Naive B cell (primary cell): ENCODE measurements around the gene GRID2. TPM values are rescaled to one million over a fixed set of nuclear protein-coding genes. Genes with fewer than 3 reads are reported as not detected.
"Not testable (repeated sequence)": the region's sequence is repeated elsewhere in the genome, so short reads cannot be mapped to it uniquely, and the experiment has no call there.

Experiments used
- ATAC-seq, 2 donors: fragments of 150-1000 bp; cut with Tn5 transposase; 2 replicates each; pipeline ENCODE4 v1.10.0; 2021; ENCODE audit warnings: low read depth in 2 of 2, mild to moderate bottlenecking in 2 of 2, moderate library complexity in 2 of 2
- DNase-seq: peaks from one replicate; pipeline ENCODE4 v3.0.0; 2022
- H3K27ac Mint-ChIP-seq, 6 donors: one replicate each; pipeline ENCODE4 v1.8.0; 2020 to 2022; ENCODE audit warnings: mild to moderate bottlenecking in 6 of 6, mixed read lengths in 6 of 6, moderate library complexity in 5 of 6, inconsistent platforms in 2 of 6
- H3K27me3 Mint-ChIP-seq, 3 donors: one replicate each; pipeline ENCODE4 v1.8.0; 2021 to 2022; ENCODE audit warnings: mixed read lengths in 3 of 3, mild to moderate bottlenecking in 1 of 3
- H3K36me3 Mint-ChIP-seq, 2 donors: one replicate each; pipeline ENCODE4 v1.8.0; 2020 to 2022; ENCODE audit warnings: mixed read lengths in 2 of 2, inconsistent platforms in 1 of 2, mild to moderate bottlenecking in 1 of 2
- H3K4me1 Mint-ChIP-seq, 3 donors: one replicate each; pipeline ENCODE4 v1.8.0; 2020 to 2022; ENCODE audit warnings: mixed read lengths in 3 of 3, inconsistent platforms in 1 of 3, mild to moderate bottlenecking in 1 of 3, moderate library complexity in 1 of 3
- H3K4me3 Mint-ChIP-seq, 8 donors: one replicate each; pipeline ENCODE4 v1.8.0; 2020 to 2022; ENCODE audit warnings: mild to moderate bottlenecking in 8 of 8, mixed read lengths in 8 of 8, moderate library complexity in 8 of 8, inconsistent platforms in 2 of 8
- H3K9me3 Mint-ChIP-seq, 7 donors: one replicate each; pipeline ENCODE4 v1.8.0; 2020 to 2022; ENCODE audit warnings: mixed read lengths in 7 of 7, mild to moderate bottlenecking in 5 of 7, inconsistent platforms in 2 of 7, moderate library complexity in 1 of 7
- polyA plus RNA-seq, 6 donors: library from polyadenylated mRNA; unstranded; fragments of 300-500 nt; fragmentation: Illumina TruSeq; gene quantifications; one replicate each; pipeline ENCODE4 v1.2.3, GENCODE V29; 2021; ENCODE audit warnings: low read depth in 6 of 6

GRID2 gene
- polyA plus RNA-seq, 6 donors from 2014 or later: not detected

GRCh38 chr4:93217431-93217830 is 913.7 kb downstream of the GRID2 start:
- Mint-ChIP-seq H3K4me3 (no peak overlapping the region), H3K27ac (no peak overlapping the region), H3K4me1 (no peaks in the 10 kb centered on the region), H3K27me3 (no peaks in the 10 kb centered on the region), H3K9me3 (peaks cover 0 to 10% (median 1%) of the 10 kb centered on the region in 7 donors), H3K36me3 (no peaks in the 10 kb centered on the region)
- DNase-seq (no peak), ATAC-seq (no peak)

DNA sequence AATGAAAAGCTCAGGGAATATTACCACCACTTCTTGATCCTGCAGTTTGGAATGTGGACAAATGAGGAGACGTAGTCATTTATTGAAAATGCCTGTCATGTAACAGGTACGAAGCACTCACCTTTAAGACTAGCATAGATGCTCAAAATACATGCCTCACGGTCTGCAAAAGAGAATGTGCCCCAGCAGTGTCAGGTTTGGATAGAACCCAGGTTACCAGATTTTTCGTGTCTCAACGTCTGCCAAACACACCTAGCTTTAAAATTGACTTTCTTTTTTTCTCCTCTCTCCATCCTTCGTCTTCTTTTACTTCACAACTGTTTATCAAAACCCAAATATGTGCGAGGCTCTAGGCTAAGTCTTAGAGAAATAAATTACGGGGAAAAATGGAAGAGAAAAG is 918.0 kb downstream of the GRID2 start:
- Mint-ChIP-seq H3K4me1 (no peaks in the 10 kb centered on the region), H3K27me3 (no peaks in the 10 kb centered on the region), H3K9me3 (peaks cover 0 to 16% (median 4%) of the 10 kb centered on the region in 7 donors), H3K36me3 (no peaks in the 10 kb centered on the region), H3K27ac (no peak overlapping the region), H3K4me3 (no peak overlapping the region)
- no peak for ATAC-seq
- no peak for DNase-seq

DNA sequence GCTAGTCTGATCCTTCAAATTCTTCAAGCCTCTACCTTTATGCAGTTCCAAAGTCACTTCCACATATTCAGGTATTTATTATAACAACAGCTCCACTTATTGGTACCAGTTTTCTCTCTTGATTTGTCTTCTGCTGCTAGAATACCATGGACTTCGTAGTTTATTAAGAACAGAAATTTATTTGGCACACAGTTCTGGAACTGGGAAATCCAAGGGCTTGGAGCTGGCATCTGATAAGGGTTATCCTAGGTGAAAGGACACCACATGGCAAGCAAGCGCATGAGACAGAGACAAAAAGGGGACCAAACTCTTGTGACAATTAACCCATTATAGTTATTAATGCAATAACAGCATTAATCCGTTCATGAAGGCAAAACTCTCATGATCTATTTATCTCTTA is 924.3 kb downstream of the GRID2 start:
- no peaks in the 10 kb centered on the region for H3K4me1 Mint-ChIP-seq
- H3K27me3 Mint-ChIP-seq: no peaks in the 10 kb centered on the region
- no peak overlapping the region for H3K4me3 Mint-ChIP-seq
- no peak overlapping the region for H3K27ac Mint-ChIP-seq
- H3K9me3 Mint-ChIP-seq: peaks cover 0 to 6% (median 0%) of the 10 kb centered on the region in 7 donors
- no peaks in the 10 kb centered on the region for H3K36me3 Mint-ChIP-seq
- ATAC-seq (no peak), DNase-seq (no peak)

DNA sequence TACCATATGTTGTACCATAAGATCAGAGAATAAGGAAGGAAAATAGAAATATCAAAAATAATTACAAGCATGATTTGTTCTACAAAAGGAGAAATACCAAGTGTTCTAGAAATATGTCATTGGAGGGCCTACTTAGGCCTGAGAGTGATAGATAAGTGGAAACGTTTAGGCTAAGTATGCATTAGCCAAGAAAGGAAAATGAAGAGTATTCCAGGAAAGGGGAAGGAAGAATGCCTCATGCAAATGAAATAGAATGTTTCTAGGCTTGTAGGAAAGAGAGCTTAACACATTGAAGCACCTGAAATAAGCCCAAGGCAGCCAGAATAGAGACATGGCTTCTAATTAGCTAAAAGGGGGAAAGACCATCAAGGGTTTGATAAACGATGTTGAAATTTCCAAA is 929.1 kb downstream of the GRID2 start:
- no peak for ATAC-seq
- no peak for DNase-seq
- no peak overlapping the region for H3K27ac Mint-ChIP-seq
- no peaks in the 10 kb centered on the region for H3K4me1 Mint-ChIP-seq
- H3K9me3 Mint-ChIP-seq: peaks cover 0 to 12% (median 0%) of the 10 kb centered on the region in 7 donors
- H3K4me3 Mint-ChIP-seq: no peak overlapping the region
- no peaks in the 10 kb centered on the region for H3K27me3 Mint-ChIP-seq
- no peaks in the 10 kb centered on the region for H3K36me3 Mint-ChIP-seq

DNA sequence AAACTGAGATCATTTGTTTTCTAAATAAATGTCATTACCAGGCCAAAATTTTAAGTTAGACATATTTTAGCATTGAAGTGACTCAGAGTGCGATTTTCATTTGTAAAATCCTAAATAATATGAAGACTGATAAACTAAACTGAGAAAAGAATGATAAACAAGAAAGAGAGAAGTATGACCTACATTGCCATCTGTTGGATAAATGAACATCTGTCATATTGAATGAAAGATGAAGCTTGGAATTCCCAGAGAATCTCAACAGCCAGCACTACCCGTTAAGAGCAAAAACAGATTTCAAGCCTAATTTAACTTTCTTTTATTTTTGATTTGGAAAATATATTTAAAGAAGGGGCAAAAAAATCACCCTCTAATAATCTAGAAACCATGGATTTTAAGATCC is 933.8 kb downstream of the GRID2 start:
- ATAC-seq: no peak
- Mint-ChIP-seq H3K36me3 (no peaks in the 10 kb centered on the region), H3K4me3 (no peak overlapping the region), H3K4me1 (no peaks in the 10 kb centered on the region), H3K9me3 (peaks cover 0 to 11% (median 0%) of the 10 kb centered on the region in 7 donors), H3K27me3 (no peaks in the 10 kb centered on the region), H3K27ac (no peak overlapping the region)
- no peak for DNase-seq

DNA sequence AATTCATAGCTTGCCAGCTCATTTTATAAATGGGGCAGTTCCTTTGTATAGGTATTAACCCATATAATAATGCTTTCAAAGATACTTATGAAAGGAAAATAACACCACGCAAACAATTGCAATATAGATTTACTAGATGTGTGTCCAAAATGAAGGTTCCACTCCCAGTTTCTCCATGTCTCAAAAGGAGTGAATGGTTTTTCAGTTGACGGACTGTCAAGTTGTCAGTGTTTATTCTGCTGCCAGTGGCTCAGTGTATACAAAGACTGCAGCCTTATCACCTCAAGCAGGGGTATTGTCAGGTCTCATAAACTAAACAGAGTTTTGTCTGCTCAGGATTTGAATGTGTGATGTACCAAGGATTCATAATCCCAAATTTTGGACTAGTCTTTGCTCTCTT is 939.5 kb downstream of the GRID2 start:
- DNase-seq: no peak
- H3K27ac Mint-ChIP-seq: no peak overlapping the region
- H3K4me1 Mint-ChIP-seq: no peaks in the 10 kb centered on the region
- H3K36me3 Mint-ChIP-seq: no peaks in the 10 kb centered on the region
- ATAC-seq: no peak
- H3K9me3 Mint-ChIP-seq: no peaks in the 10 kb centered on the region
- no peaks in the 10 kb centered on the region for H3K27me3 Mint-ChIP-seq
- no peak overlapping the region for H3K4me3 Mint-ChIP-seq

GRCh38 chr4:93261207-93261606 is 957.4 kb downstream of the GRID2 start:
- H3K9me3 Mint-ChIP-seq: peaks cover 0 to 1% (median 0%) of the 10 kb centered on the region in 7 donors

GRCh38 chr4:93263166-93263565 is 959.4 kb downstream of the GRID2 start:
- Mint-ChIP-seq H3K9me3 (peaks cover 0 to 2% (median 0%) of the 10 kb centered on the region in 7 donors), H3K4me1 (no peaks in the 10 kb centered on the region), H3K4me3 (no peak overlapping the region), H3K27ac (no peak overlapping the region), H3K36me3 (no peaks in the 10 kb centered on the region), H3K27me3 (no peaks in the 10 kb centered on the region)
- DNase-seq (no peak), ATAC-seq (no peak)

More at GRCh38 chr4:93261207-93261606, 957.4 kb downstream of the GRID2 start:
- no peak overlapping the region for H3K27ac Mint-ChIP-seq
- H3K36me3 Mint-ChIP-seq: no peaks in the 10 kb centered on the region
- no peaks in the 10 kb centered on the region for H3K4me1 Mint-ChIP-seq
- DNase-seq: no peak
- H3K27me3 Mint-ChIP-seq: no peaks in the 10 kb centered on the region
- H3K4me3 Mint-ChIP-seq: no peak overlapping the region
- no peak for ATAC-seq

DNA sequence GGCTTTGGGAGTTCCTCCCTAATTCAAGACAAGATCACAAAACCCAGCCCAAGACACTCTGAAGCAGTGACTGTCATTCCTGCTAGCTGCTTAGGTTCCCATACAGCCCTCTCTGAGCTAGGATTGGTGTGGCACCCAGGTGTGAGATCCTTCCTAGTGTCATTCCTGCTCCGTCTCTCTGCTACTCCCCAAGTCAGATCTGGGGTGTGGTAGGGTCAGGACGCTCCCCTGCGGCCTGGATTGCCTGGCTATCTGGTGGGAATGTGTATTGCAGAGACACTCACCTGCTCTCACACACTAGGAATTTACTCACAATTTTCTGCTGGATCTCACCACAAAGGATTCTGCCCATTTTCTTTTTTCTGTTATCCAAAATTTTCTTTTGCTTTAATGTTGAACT is 964.0 kb downstream of the GRID2 start:
- Mint-ChIP-seq H3K27ac (no peak overlapping the region), H3K36me3 (no peaks in the 10 kb centered on the region), H3K4me3 (no peak overlapping the region), H3K27me3 (no peaks in the 10 kb centered on the region), H3K9me3 (peaks cover 0 to 2% (median 0%) of the 10 kb centered on the region in 7 donors), H3K4me1 (no peaks in the 10 kb centered on the region)
- DNase-seq (no peak), ATAC-seq (no peak)

GRCh38 chr4:93285346-93285745 is 981.6 kb downstream of the GRID2 start:
- no peak overlapping the region for H3K4me3 Mint-ChIP-seq
- no peak overlapping the region for H3K27ac Mint-ChIP-seq
- no peaks in the 10 kb centered on the region for H3K27me3 Mint-ChIP-seq
- no peak for ATAC-seq
- no peaks in the 10 kb centered on the region for H3K4me1 Mint-ChIP-seq
- H3K36me3 Mint-ChIP-seq: no peaks in the 10 kb centered on the region
- no peak for DNase-seq
- peaks cover 0 to 5% (median 0%) of the 10 kb centered on the region in 7 donors for H3K9me3 Mint-ChIP-seq

DNA sequence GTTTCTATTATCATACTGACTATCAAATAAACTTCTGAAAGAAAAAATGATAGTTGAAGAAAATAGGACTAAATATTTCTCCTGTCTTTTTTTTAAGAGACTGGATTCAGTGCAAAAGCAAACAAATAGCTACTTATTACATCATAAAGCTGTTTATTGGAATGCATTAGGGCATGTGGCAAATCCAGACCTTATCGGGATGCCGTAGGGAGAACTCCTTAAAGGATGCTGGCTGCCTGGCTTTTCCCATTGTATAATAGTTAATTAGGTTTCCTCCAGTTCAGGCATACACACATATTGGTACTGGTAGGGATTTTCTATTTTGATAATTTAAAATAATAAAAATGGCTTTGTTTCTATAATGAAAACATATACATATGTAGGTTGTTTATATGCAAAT is 985.5 kb downstream of the GRID2 start:
- no peaks in the 10 kb centered on the region for H3K27me3 Mint-ChIP-seq
- ATAC-seq (no peak), DNase-seq (no peak)
- no peak overlapping the region for H3K4me3 Mint-ChIP-seq
- no peaks in the 10 kb centered on the region for H3K4me1 Mint-ChIP-seq
- no peak overlapping the region for H3K27ac Mint-ChIP-seq
- H3K36me3 Mint-ChIP-seq: no peaks in the 10 kb centered on the region
- H3K9me3 Mint-ChIP-seq: peaks cover 0 to 6% (median 0%) of the 10 kb centered on the region in 7 donors

GRCh38 chr4:93289831-93290230 is 986.1 kb downstream of the GRID2 start:
- Mint-ChIP-seq H3K9me3 (peaks cover 0 to 6% (median 2%) of the 10 kb centered on the region in 7 donors), H3K27me3 (no peaks in the 10 kb centered on the region), H3K4me3 (no peak overlapping the region), H3K27ac (no peak overlapping the region), H3K36me3 (no peaks in the 10 kb centered on the region), H3K4me1 (no peaks in the 10 kb centered on the region)
- DNase-seq: no peak
- no peak for ATAC-seq

- H3K4me1 Mint-ChIP-seq: no peaks in the 10 kb centered on the region
- no peaks in the 10 kb centered on the region for H3K27me3 Mint-ChIP-seq
- H3K9me3 Mint-ChIP-seq: peaks cover 0 to 8% (median 2%) of the 10 kb centered on the region in 7 donors
- no peak overlapping the region for H3K4me3 Mint-ChIP-seq
- H3K36me3 Mint-ChIP-seq: no peaks in the 10 kb centered on the region
- H3K27ac Mint-ChIP-seq: no peak overlapping the region
- DNase-seq (no peak), ATAC-seq (no peak)
Measured at GRCh38 chr4:93299118-93299517, 995.4 kb downstream of the GRID2 start.

DNA sequence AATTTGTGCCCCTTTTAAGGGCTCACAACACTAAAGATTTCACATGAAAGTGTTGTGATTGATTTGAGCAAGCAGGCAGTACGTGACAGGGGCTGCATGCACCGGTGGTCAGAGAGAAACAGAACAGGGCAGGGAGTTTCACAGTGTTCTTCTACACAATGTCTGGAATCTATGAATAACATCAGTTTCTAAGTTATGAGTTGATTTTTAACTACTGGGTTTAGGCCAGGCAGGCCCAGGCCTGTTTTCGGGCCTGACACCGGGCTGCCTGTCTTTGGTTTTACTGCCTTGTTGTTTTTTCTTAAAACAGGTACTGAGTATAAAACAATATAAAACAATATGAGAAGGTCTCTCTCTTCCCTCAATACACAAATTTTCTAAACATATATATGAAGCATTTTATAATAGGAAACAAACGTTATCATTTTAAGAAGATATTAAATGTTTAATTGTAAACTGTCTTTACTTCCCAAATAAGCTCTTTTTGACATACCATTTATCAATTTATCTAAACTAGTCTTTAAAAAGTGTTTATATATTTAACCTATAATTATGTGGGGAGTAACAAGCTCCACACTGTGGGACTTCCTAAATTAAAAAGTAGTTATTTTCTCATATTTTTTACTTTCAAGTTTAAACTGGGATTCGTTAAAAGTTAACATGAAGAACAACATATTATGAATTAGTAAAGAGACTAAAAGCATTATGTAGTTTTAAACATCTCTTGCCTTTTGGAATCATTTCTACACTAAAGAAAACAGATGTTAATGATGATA is 997.2 kb downstream of the GRID2 start:
- not testable (repeated sequence) for H3K27me3 Mint-ChIP-seq, H3K36me3 Mint-ChIP-seq, H3K4me3 Mint-ChIP-seq, ATAC-seq, H3K4me1 Mint-ChIP-seq, H3K27ac Mint-ChIP-seq, DNase-seq, H3K9me3 Mint-ChIP-seq
